HepG2 (cell line): Measurements from ENCODE around the gene PURB. TPM values are rescaled to one million over a fixed set of nuclear protein-coding genes. Genes with fewer than 3 reads are reported as not detected.

Experiments used
- ATAC-seq: fragments of 200-7000 bp; cut with Tn5 transposase; 3 replicates; pipeline ENCODE4 v1.9.1; 2020; ENCODE audit warnings: mild to moderate bottlenecking, moderate library complexity
- BruUV-seq: library from RNA; stranded (reverse); fragments of 400-500 nt; replicated peaks from 2 replicates; lab custom pipeline; 2021; lab: Mats Ljungman, UMichigan
- CTCF ChIA-PET: fragments of 300-600 bp; formaldehyde crosslinking; extraction: SDS; loops from one replicate; lab custom pipeline; 2021; ENCODE audit warnings: low total read pairs, inconsistent platforms, low intra/inter-chr PET ratio; lab: Yijun Ruan, JAX
- POLR2A ChIA-PET: fragments of 350-600 bp; sonication (Branson Sonifier 250); formaldehyde crosslinking; loops from one replicate; lab custom pipeline; 2020; ENCODE audit warnings: antibody characterized with exemption, inconsistent platforms; lab: Yijun Ruan, JAX
- DNase-seq: peaks from one replicate; pipeline ENCODE4 v3.0.0-alpha.2; 2015; ENCODE audit warnings: low spot score
- FAIRE-seq: peaks from 3 replicates; lab custom pipeline; 2011; peaks lifted over from hg19 to GRCh38; lab: Jason Lieb, UNC
- H2AFZ ChIP-seq: one replicate; pipeline ENCODE4 v1.6.1; 2011; ENCODE audit warnings: low read length, inconsistent platforms
- H3K27ac ChIP-seq: fragments of 300-600 bp; 3 replicates; pipeline ENCODE4 v1.8.0; 2011; ENCODE audit warnings: mixed run types, mild to moderate bottlenecking, mixed read lengths, low read length, inconsistent platforms; ENCODE audit not compliant: insufficient read depth; ENCODE audit errors: extremely low read length
- H3K27me3 ChIP-seq, 2 experiments: fragments of 200-600 bp in 1 of 2; 2 replicates in 1 of 2; 3 replicates in 1 of 2; pipeline versions ENCODE4 v1.6.0 to v1.8.0; 2011; ENCODE audit warnings: low read length in 2 of 2, mild to moderate bottlenecking in 2 of 2, moderate library complexity in 2 of 2, inconsistent platforms in 1 of 2; ENCODE audit not compliant: insufficient read depth in 2 of 2, control insufficient read depth in 1 of 2
- H3K36me3 ChIP-seq, 2 experiments: fragments of 200-600 bp in 1 of 2; replicated peaks in 1 of 2; 2 replicates in 1 of 2; 3 replicates in 1 of 2; pipeline versions ENCODE4 v1.5.1 to v1.8.0; 2011; ENCODE audit warnings: low read length in 2 of 2, inconsistent platforms in 1 of 2; ENCODE audit not compliant: insufficient read depth in 2 of 2, control insufficient read depth in 1 of 2
- H3K4me1 ChIP-seq: 2 replicates; pipeline ENCODE4 v1.5.1; 2012; ENCODE audit warnings: low read length, inconsistent platforms; ENCODE audit not compliant: insufficient read depth
- H3K4me2 ChIP-seq: 2 replicates; pipeline ENCODE4 v1.6.0; 2011; ENCODE audit warnings: low read depth, low read length, inconsistent platforms
- H3K4me3 ChIP-seq, 3 experiments: fragments of 200-600 bp in 1 of 3; sonication (generic), shearing (Covaris generic) in 1 of 3; replicated peaks in 1 of 3; 2 replicates each; pipeline ENCODE4 v1.5.1; 2011 to 2016; ENCODE audit warnings: low read length in 3 of 3, inconsistent platforms in 2 of 3, low read depth in 2 of 3, mild to moderate bottlenecking in 2 of 3, control low read depth in 1 of 3, mixed read lengths in 1 of 3; ENCODE audit not compliant: insufficient read depth in 1 of 3
- H3K79me2 ChIP-seq: one replicate; pipeline ENCODE4 v1.6.1; 2011; ENCODE audit warnings: low read length, inconsistent platforms; ENCODE audit not compliant: insufficient read depth
- H3K9ac ChIP-seq: 2 replicates; pipeline ENCODE4 v1.6.0; 2011; ENCODE audit warnings: mild to moderate bottlenecking, low read depth, low read length, inconsistent platforms; ENCODE audit not compliant: insufficient read depth
- H3K9me3 ChIP-seq: 2 replicates; pipeline ENCODE4 v1.5.1; 2012; ENCODE audit warnings: mild to moderate bottlenecking, low read length
- H4K20me1 ChIP-seq: 2 replicates; pipeline ENCODE4 v1.6.0; 2011; ENCODE audit warnings: inconsistent platforms, mild to moderate bottlenecking, low read length, moderate library complexity; ENCODE audit not compliant: insufficient read depth
- KLF16 ChIP-seq, 2 experiments: sonication (generic) in 1 of 2; formaldehyde crosslinking in 1 of 2; IDR thresholded peaks; 2 replicates each; pipeline versions ENCODE4 v1.6.1 to v1.8.0; 2016 to 2023; ENCODE audit warnings: missing genetic modification reagents in 2 of 2, missing compliant biosample characterization in 1 of 2
- NFKBIZ ChIP-seq: IDR thresholded peaks from 2 replicates; pipeline ENCODE4 v1.6.1; 2018; ENCODE audit warnings: missing genetic modification reagents, missing compliant biosample characterization
- RXRB ChIP-seq: IDR thresholded peaks from 2 replicates; pipeline ENCODE4 v1.6.1; 2016; ENCODE audit warnings: borderline replicate concordance, missing genetic modification reagents, missing compliant biosample characterization
- ZFP41 ChIP-seq: sonication (generic); formaldehyde crosslinking; IDR thresholded peaks from 2 replicates; pipeline ENCODE4 v1.4.0; 2020; ENCODE audit warnings: mild to moderate bottlenecking, missing genetic modification reagents, borderline replicate concordance
- ZNF264 ChIP-seq: sonication (generic); formaldehyde crosslinking; IDR thresholded peaks from 2 replicates; pipeline ENCODE4 v1.4.0; 2020; ENCODE audit warnings: missing genetic modification reagents
- ZNF468 ChIP-seq: sonication (generic); formaldehyde crosslinking; IDR thresholded peaks from 2 replicates; pipeline ENCODE4 v1.8.0; 2022; ENCODE audit warnings: mild to moderate bottlenecking, moderate library complexity, missing genetic modification reagents
- ZNF773 ChIP-seq: sonication (generic); formaldehyde crosslinking; IDR thresholded peaks from 2 replicates; pipeline ENCODE4 v1.4.0; 2020; ENCODE audit warnings: missing genetic modification reagents, borderline replicate concordance
- ZNF775 ChIP-seq: sonication (generic); formaldehyde crosslinking; IDR thresholded peaks from 2 replicates; pipeline ENCODE4 v1.4.0; 2020; ENCODE audit warnings: missing genetic modification reagents, mild to moderate bottlenecking, moderate library complexity, borderline replicate concordance
- WGBS: methylation state at CpG from one replicate; pipeline ENCODE4 v1.1.6; 2017; ENCODE audit warnings: low lambda C conversion rate; 5-methylcytosine and 5-hydroxymethylcytosine counted together
- in situ Hi-C: cut with HindIII; loops from 2 replicates; pipeline ENCODE4 v1.10.0; 2017; ENCODE audit warnings: low pct_unique_long_range_greater_than_20kb; ENCODE audit not compliant: extremely low pct_ligation_motif_present
- intact Hi-C: fragments of 100-400 bp; cut with micrococcal nuclease; formaldehyde crosslinking; loops from one replicate; pipeline ENCODE4 v1.10.0; 2022; ENCODE audit not compliant: unreplicated experiment
- polyA plus RNA-seq, 8 experiments: library from polyadenylated mRNA; depleted of rRNA in 3 of 8; stranded (reverse) in 7 of 8; unstranded in 1 of 8; fragments of >200 nt; fragmentation: Illumina TruSeq in 4 of 8; extraction: Trizol in 4 of 8; gene quantifications; 2 replicates each; pipeline versions ENCODE4 v1.2.1 to v1.2.3, GENCODE V29; 2011 to 2016; ENCODE audit warnings: low read depth in 4 of 8, missing spikeins in 1 of 8, mixed read lengths in 1 of 8; ENCODE audit not compliant: insufficient read depth in 1 of 8
- total RNA-seq, 5 experiments: library from RNA; depleted of rRNA; stranded (reverse); fragments of >200 nt; fragmentation: Illumina TruSeq; extraction: Trizol; gene quantifications; 2 replicates each; pipeline ENCODE4 v1.2.3, GENCODE V29; 2016; ENCODE audit warnings: low read depth in 1 of 5

The PURB gene
- total and polyA plus RNA-seq, 2 of the 13 experiments (the other 11 are each of a cell fraction or from before 2014, with no cell fraction given) = 2.3 to 4.3 TPM

GRCh38 chr7:44881066-44881600 is 4.2 kb downstream of the PURB start:
- FAIRE-seq = no peak
- 83% methylated on average over 1 of the region's 1 CpG for WGBS
- Histone ChIP-seq H3K9ac (no peak overlapping the region), H3K4me2 (peak overlapping the region; percentile 75), H3K27me3 (no peaks in the 10 kb centered on the region), H3K4me3 (peak overlapping the region in 1 of 3 experiments; percentile 2; a peak in 1 of 6 replicates), H3K79me2 (peaks cover 46% of the 10 kb centered on the region), H3K36me3 (no peaks in the 10 kb centered on the region; a peak in 3 of 5 replicates), H4K20me1 (peaks cover 7% of the 10 kb centered on the region; the same call in 1 of the 2 replicates), H3K9me3 (no peaks in the 10 kb centered on the region), H2AFZ (no peak overlapping the region), H3K4me1 (peaks cover 54% of the 10 kb centered on the region), H3K27ac (no peak overlapping the region)
- CTCF ChIA-PET = no interaction called here
- in situ Hi-C loops = no loop called here
- DNase-seq = no peak
- no peak for TF ChIP-seq NFKBIZ (CRISPR knock-in tag)
- TF ChIP-seq ZFP41 (CRISPR knock-in tag) = no peak
- TF ChIP-seq ZNF468 (CRISPR knock-in tag) = no peak
- no peak for TF ChIP-seq ZNF773
- no peak for TF ChIP-seq RXRB (CRISPR knock-in tag)
- TF ChIP-seq ZNF264 (CRISPR knock-in tag) = no peak
- TF ChIP-seq KLF16 (CRISPR knock-in tag; IDR thresholded peaks at IDR 0.05) = no peak
- no peak for TF ChIP-seq ZNF775
- POLR2A ChIA-PET = interaction anchor here (0.6 to 1.2 kb wide), 3 partner anchors 17 to 307 kb away, joined by 3 to 5 read pairs (median 4); partner anchors contain the start of genes DDX56 and OGDH
- intact Hi-C loops = no loop called here
- ATAC-seq = no peak
- BruUV-seq = no TSS peak
